ENCODE data around the gene CBLIF. TPM values are rescaled to one million over a fixed set of nuclear protein-coding genes. Genes with fewer than 3 reads are reported as not detected.
"Not testable (repeated sequence)": the region's sequence is repeated elsewhere in the genome, so short reads cannot be mapped to it uniquely, and the experiment has no call there.

Gene CBLIF
- total and polyA plus RNA-seq, 3 donors from 2014 or later: 0.37 to 0.54 TPM; not detected in 1

DNA sequence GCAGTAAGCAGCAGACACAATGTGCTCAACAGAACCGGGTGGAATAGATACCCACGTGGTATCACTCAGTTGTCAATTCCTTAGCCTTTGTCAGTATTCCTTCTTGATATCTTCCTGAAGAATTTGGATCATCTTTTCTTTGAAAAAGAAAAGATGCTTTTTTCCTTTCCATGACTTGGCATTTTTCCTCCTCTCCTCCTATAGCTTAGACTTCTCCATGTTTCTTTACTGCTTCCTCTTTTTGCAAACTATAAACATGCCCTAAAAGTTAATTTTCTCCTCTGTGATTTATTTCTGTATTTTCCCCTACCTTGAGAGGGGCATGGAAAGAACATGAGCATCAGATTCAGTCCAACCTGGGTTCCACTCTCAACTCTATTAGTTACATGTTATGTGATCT is 11.7 kb downstream of the CBLIF start:
- no peak overlapping the region for H3K27ac ChIP-seq
- H3K9me3 ChIP-seq: no peaks in the 10 kb centered on the region
- intact Hi-C loops (cut with DNase I; ENCODE audit: low total_unique reads): no loop called here
- 84 to 87% methylated on average over 2 of the region's 2 CpGs for WGBS, 2 donors
- no peaks in the 10 kb centered on the region for H3K27me3 ChIP-seq
- no peak for TF ChIP-seq POLR2A (IDR thresholded peaks at IDR 0.05)
- TF ChIP-seq, protein P1, sequence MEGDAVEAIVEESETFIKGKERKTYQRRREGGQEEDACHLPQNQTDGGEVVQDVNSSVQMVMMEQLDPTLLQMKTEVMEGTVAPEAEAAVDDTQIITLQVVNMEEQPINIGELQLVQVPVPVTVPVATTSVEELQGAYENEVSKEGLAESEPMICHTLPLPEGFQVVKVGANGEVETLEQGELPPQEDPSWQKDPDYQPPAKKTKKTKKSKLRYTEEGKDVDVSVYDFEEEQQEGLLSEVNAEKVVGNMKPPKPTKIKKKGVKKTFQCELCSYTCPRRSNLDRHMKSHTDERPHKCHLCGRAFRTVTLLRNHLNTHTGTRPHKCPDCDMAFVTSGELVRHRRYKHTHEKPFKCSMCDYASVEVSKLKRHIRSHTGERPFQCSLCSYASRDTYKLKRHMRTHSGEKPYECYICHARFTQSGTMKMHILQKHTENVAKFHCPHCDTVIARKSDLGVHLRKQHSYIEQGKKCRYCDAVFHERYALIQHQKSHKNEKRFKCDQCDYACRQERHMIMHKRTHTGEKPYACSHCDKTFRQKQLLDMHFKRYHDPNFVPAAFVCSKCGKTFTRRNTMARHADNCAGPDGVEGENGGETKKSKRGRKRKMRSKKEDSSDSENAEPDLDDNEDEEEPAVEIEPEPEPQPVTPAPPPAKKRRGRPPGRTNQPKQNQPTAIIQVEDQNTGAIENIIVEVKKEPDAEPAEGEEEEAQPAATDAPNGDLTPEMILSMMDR (IDR thresholded peaks at IDR 0.05): no peak
- H3K4me1 ChIP-seq: no peaks in the 10 kb centered on the region
- no peak overlapping the region for H3K4me3 ChIP-seq
- DNase-seq: no peak
- no peaks in the 10 kb centered on the region for H3K36me3 ChIP-seq (ENCODE audit: low read depth, missing control alignments)

DNA sequence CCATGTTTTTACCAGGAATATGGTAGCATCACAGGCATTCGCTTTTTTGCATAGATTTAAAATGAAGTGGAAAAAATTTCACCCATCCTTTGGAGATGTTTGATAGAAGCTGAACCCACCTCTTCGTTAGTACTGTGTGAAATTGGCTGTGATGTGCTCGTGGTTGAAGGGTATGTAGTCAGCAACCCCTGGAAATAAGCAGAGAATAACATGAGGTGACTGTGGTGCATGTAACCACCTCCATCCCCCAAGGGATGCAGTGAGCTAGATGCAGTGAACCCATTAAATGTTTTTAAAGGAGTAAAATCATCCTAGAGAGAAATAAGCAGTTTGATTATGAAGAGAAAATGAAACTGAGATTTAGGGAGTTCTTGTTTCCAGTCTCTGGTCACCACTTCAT is 15.9 kb downstream of the CBLIF start:
- 88 to 89% methylated on average over 3 of the region's 3 CpGs for WGBS, 2 donors
- DNase-seq: no peak

DNA sequence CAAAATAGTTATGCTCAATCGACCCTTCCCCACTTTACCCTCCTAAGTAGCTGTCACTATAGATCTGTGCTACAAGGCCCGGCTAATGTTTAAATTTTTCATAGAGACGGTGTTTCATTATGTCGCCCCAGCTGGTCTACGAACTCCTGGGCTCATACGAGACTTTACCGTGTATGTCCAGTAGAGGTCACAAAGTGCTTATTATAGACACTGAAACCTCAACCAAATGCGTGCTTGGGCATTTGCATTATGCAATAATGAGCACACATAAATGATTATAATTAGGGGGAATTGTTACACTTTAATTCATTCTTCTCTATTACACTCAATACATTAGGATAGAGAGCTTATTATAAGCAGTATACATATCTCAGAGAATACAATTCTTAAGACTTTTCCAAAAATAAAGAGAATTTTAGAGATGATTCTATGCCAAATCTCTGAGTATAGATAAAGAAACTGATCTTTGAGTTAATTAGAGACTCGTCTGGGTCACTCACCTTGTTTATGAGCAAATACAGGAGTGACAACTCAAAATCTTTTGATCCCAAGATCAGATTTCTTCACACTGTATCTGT is 22.2 kb downstream of the CBLIF start:
- no peak overlapping the region for H3K4me3 ChIP-seq
- H3K9me3 ChIP-seq: no peaks in the 10 kb centered on the region
- TF ChIP-seq, protein P1 (IDR thresholded peaks at IDR 0.05): peak; percentile 52 to 76 (median 57)
- no peak for TF ChIP-seq POLR2A (IDR thresholded peaks at IDR 0.05)
- no peaks in the 10 kb centered on the region for H3K36me3 ChIP-seq (ENCODE audit: low read depth, missing control alignments)
- peak; percentile 73 for DNase-seq
- H3K27ac ChIP-seq: peak overlapping the region; percentile 35 to 46
- no peaks in the 10 kb centered on the region for H3K27me3 ChIP-seq
- 22 to 31% methylated on average over 9 of the region's 9 CpGs for WGBS, 2 donors
- intact Hi-C loops (cut with DNase I; ENCODE audit: low total_unique reads): no loop called here
- peaks cover 3% of the 10 kb centered on the region for H3K4me1 ChIP-seq

More for the DNA sequence above, 15.9 kb downstream of the CBLIF start:
- no peaks in the 10 kb centered on the region for H3K27me3 ChIP-seq
- TF ChIP-seq, protein P1 (IDR thresholded peaks at IDR 0.05): no peak
- no peak for TF ChIP-seq POLR2A (IDR thresholded peaks at IDR 0.05)
- H3K4me3 ChIP-seq: no peak overlapping the region
- intact Hi-C loops (cut with DNase I; ENCODE audit: low total_unique reads): no loop called here
- H3K36me3 ChIP-seq (ENCODE audit: low read depth, missing control alignments): no peaks in the 10 kb centered on the region
- no peaks in the 10 kb centered on the region for H3K9me3 ChIP-seq
- no peaks in the 10 kb centered on the region for H3K4me1 ChIP-seq
- H3K27ac ChIP-seq: no peak overlapping the region

DNA sequence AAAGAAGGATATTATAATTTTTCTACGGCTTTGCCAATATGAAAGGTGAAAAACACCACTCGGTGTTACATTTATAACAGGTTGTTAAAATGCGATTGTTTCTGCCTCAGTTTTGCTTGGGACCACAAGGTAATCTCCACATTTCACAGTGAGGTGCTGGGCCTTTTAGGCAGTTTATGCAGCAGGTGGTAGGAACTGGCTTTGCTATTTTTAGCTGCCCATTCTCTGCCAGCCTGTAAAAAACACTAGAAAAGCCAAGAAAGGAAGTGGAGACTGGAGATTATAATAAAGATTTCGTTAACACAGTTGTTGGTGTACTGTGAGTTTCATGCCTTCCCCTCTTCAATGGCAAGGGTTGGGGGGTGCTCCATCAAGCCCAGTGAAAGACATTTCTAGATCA is 26.7 kb downstream of the CBLIF start:
- WGBS, 2 donors: 71 to 82% methylated on average over 4 of the region's 4 CpGs
- DNase-seq: no peak
- Histone ChIP-seq H3K27me3 (no peaks in the 10 kb centered on the region), H3K27ac (no peak overlapping the region), H3K9me3 (no peaks in the 10 kb centered on the region), H3K4me3 (no peak overlapping the region), H3K36me3 (ENCODE audit: low read depth, missing control alignments) (no peaks in the 10 kb centered on the region), H3K4me1 (peaks cover 3% of the 10 kb centered on the region)
- TF ChIP-seq, protein P1 (IDR thresholded peaks at IDR 0.05): no peak
- no peak for TF ChIP-seq POLR2A (IDR thresholded peaks at IDR 0.05)
- intact Hi-C loops (cut with DNase I; ENCODE audit: low total_unique reads): no loop called here

DNA sequence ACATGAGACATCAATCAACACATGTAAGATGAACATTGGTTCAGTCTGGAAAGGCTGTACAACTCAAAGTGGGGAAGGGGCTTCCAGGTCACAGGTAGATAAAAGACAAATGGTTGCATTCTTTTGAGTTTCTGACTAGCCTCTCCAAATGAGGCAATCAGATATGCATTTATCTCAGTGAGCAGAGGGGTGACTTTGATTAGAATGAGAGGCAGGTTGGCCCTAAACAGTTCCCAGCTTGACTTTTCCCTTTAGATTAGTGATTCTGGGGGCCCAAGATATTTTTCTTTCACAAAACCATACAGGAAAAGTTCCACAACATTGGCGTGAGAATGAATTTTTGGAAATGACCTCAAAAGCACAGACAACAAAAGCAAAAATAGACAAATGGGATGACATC is 28.9 kb downstream of the CBLIF start:
- H3K9me3 ChIP-seq; DNase-seq; H3K36me3 ChIP-seq (ENCODE audit: low read depth, missing control alignments); H3K4me1 ChIP-seq; H3K27me3 ChIP-seq; intact Hi-C loops (cut with DNase I; ENCODE audit: low total_unique reads); H3K4me3 ChIP-seq; H3K27ac ChIP-seq: not testable (repeated sequence)
- WGBS, 2 donors: 84% methylated on average over 1 of the region's 1 CpG

Data from testis (tissue), 3 donors.